Adrenal gland (tissue), 5 donors: ENCODE data around the gene FXYD3.

Source experiments
- POLR2A ChIP-seq, 2 donors: fragments of 450-650 bp; IDR thresholded peaks; one replicate each; pipeline ENCODE4 v1.6.1; 2017; ENCODE audit warnings: antibody characterized with exemption in 2 of 2, mild to moderate bottlenecking in 2 of 2, moderate library complexity in 1 of 2
- TF ChIP-seq, protein P1 (sequence below), 6 experiments: fragments of 450-650 bp in 4 of 6; fragments of 200-600 bp in 2 of 6; sonication (generic) in 1 of 6; IDR thresholded peaks; 1 replicate in 5 of 6; 2 replicates in 1 of 6; pipeline versions ENCODE4 v1.5.1 to v1.8.0; 2016 to 2021; ENCODE audit warnings: antibody characterized with exemption in 6 of 6, mild to moderate bottlenecking in 2 of 6, moderate library complexity in 1 of 6
- donor health status: DM: no; HTN: no; CAD: no.

DNA sequence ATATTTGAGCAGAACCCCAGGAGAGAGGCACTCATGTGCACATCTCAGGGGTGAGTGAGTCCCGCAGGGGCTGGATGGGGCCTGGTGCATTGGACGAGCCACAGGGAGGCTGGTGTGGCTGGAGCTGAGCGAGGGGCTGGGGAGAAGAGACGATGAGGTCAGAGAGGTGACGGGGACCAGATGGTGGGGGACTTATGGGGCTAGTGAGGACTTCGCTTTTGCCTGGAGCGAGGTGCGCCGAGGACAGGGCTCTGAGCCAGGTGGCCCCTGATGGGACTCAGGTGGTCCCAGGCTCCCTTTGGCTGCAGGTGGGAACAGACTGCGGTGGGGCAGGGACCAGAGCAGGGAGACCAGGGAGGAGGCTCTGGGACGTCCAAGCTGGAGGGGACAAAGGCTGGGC lies 6.9 kb upstream of the FXYD3 start:
- TF ChIP-seq, protein P1, sequence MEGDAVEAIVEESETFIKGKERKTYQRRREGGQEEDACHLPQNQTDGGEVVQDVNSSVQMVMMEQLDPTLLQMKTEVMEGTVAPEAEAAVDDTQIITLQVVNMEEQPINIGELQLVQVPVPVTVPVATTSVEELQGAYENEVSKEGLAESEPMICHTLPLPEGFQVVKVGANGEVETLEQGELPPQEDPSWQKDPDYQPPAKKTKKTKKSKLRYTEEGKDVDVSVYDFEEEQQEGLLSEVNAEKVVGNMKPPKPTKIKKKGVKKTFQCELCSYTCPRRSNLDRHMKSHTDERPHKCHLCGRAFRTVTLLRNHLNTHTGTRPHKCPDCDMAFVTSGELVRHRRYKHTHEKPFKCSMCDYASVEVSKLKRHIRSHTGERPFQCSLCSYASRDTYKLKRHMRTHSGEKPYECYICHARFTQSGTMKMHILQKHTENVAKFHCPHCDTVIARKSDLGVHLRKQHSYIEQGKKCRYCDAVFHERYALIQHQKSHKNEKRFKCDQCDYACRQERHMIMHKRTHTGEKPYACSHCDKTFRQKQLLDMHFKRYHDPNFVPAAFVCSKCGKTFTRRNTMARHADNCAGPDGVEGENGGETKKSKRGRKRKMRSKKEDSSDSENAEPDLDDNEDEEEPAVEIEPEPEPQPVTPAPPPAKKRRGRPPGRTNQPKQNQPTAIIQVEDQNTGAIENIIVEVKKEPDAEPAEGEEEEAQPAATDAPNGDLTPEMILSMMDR (IDR thresholded peaks at IDR 0.05) = no peak
- TF ChIP-seq POLR2A (IDR thresholded peaks at IDR 0.05) = no peak
